Lower leg skin (tissue), 3 donors: Measurements from ENCODE around the gene CNOT1.

Experiments used
- POLR2A ChIP-seq, 2 donors: fragments of 450-650 bp; IDR thresholded peaks; one replicate each; pipeline ENCODE4 v1.6.1; 2016 to 2017; ENCODE audit warnings: antibody characterized with exemption in 2 of 2, mild to moderate bottlenecking in 1 of 2, moderate library complexity in 1 of 2
- TF ChIP-seq, protein P1 (sequence below), 3 donors: fragments of 450-650 bp; IDR thresholded peaks; one replicate each; pipeline ENCODE4 v1.5.1; 2016; ENCODE audit warnings: antibody characterized with exemption in 3 of 3, mild to moderate bottlenecking in 3 of 3, moderate library complexity in 2 of 3

DNA sequence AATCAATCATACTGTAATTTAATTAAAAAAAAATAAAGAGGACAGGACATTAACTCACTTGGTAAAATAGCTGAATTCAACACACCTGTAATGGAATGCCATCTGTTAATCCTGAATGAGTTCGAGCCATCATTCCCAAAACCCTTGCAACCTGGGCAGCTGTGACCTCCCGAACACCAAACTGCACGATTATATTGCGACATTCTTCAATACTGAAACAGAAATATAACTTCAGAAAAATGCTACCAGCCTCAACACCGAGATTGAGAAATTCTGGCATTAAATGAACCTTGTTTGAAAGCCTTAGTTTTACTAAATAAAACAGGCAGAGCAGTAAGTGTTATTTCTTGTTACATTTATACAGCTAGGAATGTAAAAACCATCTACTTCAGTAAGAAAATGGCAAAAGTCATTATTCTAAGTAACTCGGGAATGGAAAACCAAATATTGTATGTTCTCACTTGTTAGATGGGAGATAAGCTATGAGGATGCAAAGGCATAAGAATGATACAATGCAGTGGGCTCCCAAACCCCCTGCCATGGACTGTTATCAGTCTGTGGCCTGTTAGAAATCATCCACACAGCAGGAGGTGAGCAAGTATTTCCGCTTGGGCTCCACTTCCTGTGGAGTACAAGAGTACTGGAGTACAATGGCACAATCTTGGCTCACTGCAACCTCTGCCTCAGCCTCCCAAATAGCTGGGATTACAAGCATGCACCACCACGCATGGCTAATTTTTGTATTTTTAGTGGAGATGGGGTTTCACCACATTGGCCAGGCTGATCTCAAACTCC, 46.5 kb downstream of the CNOT1 start:
- TF ChIP-seq, protein P1, sequence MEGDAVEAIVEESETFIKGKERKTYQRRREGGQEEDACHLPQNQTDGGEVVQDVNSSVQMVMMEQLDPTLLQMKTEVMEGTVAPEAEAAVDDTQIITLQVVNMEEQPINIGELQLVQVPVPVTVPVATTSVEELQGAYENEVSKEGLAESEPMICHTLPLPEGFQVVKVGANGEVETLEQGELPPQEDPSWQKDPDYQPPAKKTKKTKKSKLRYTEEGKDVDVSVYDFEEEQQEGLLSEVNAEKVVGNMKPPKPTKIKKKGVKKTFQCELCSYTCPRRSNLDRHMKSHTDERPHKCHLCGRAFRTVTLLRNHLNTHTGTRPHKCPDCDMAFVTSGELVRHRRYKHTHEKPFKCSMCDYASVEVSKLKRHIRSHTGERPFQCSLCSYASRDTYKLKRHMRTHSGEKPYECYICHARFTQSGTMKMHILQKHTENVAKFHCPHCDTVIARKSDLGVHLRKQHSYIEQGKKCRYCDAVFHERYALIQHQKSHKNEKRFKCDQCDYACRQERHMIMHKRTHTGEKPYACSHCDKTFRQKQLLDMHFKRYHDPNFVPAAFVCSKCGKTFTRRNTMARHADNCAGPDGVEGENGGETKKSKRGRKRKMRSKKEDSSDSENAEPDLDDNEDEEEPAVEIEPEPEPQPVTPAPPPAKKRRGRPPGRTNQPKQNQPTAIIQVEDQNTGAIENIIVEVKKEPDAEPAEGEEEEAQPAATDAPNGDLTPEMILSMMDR (IDR thresholded peaks at IDR 0.05) = no peak
- no peak for TF ChIP-seq POLR2A (IDR thresholded peaks at IDR 0.05)
